GM12892 (cell line): ENCODE data around the gene BFSP1.

Experiments used
- POLR2A ChIP-seq: IDR thresholded peaks from 2 replicates; pipeline ENCODE4 v1.6.1; 2011; ENCODE audit warnings: low read depth, low read length, control low read depth
- POLR2AphosphoS5 ChIP-seq: IDR thresholded peaks from 2 replicates; pipeline ENCODE4 v1.6.1; 2011; ENCODE audit warnings: low read depth, low read length, control low read depth

DNA sequence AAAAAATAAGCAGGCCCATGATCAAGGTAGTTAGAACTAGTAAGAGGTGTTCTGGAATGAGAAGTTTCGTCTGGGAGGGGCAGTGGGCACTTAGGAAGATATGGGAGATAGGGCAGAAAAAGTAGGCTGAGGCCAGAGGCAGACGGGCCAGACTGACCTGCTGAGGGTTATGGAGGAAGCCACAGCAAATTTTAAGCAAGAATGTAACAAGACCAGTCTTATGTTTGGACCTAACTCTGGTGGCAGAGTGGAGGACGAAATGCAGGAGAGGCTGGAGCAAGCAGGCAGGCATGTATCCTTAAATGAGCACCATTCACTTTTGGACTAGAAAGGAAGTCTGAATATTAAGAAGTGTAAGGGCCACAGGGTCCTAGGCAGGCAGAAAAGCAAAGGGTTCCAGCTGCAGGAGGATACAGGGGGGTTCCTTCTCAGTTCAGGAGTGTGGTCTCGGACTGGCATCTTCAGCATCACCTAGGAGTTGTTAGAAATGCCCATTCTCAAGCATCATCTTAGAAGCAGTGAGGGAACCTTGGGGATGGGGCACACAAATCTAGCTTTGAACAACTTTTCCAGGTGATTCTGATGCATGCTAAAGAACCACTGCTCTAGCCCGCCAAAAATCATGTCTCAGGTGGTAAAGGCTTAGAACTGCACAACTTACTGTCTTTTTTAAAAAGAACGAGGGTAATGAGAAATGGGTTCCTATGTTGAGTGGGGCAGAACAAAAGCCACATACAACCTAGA lies 37.0 kb upstream of the BFSP1 start:
- TF ChIP-seq POLR2A (no peak), POLR2AphosphoS5 (no peak)
